H9 (cell line): ENCODE data around the gene DNAJB2. TPM values are rescaled to one million over a fixed set of nuclear protein-coding genes. Genes with fewer than 3 reads are reported as not detected.
A peak's percentile ranks its signal among the peaks of the same experiment; 100 is the strongest.

Experiments used
- DNase-seq: peaks from one replicate; pipeline ENCODE4 v3.0.0-alpha.2; 2017
- H2AFZ ChIP-seq: one replicate; pipeline ENCODE4 v1.6.1; 2013; ENCODE audit warnings: mild to moderate bottlenecking, low read length, control low read depth, moderate library complexity
- H2AK5ac ChIP-seq: 2 replicates; pipeline ENCODE4 v1.6.1; 2013; ENCODE audit warnings: low read length, control low read depth, mixed read lengths; ENCODE audit not compliant: insufficient read length
- H2BK120ac ChIP-seq: one replicate; pipeline ENCODE4 v1.6.1; 2013; ENCODE audit warnings: low read depth, mild to moderate bottlenecking, low read length, control low read depth, inconsistent platforms; ENCODE audit not compliant: poor library complexity, severe bottlenecking
- H2BK12ac ChIP-seq: 2 replicates; pipeline ENCODE4 v1.6.1; 2013; ENCODE audit warnings: low read length, control low read depth, mixed read lengths, low read depth; ENCODE audit not compliant: insufficient read length
- H2BK15ac ChIP-seq: 2 replicates; pipeline ENCODE4 v1.6.1; 2013; ENCODE audit warnings: low read depth, low read length, control low read depth
- H2BK20ac ChIP-seq: one replicate; pipeline ENCODE4 v1.6.1; 2013; ENCODE audit warnings: low read depth, mild to moderate bottlenecking, low read length, control low read depth, inconsistent platforms; ENCODE audit not compliant: poor library complexity, severe bottlenecking
- H2BK5ac ChIP-seq: 2 replicates; pipeline ENCODE4 v1.6.1; 2013; ENCODE audit warnings: low read length, control low read depth, mixed read lengths; ENCODE audit not compliant: insufficient read length
- H3K14ac ChIP-seq: 2 replicates; pipeline ENCODE4 v1.6.1; 2013; ENCODE audit warnings: low read length, control low read depth; ENCODE audit not compliant: insufficient read depth
- H3K18ac ChIP-seq: 2 replicates; pipeline ENCODE4 v1.6.1; 2013; ENCODE audit warnings: low read depth, mild to moderate bottlenecking, mixed read lengths, low read length, control low read depth; ENCODE audit not compliant: insufficient read length
- H3K23ac ChIP-seq: 2 replicates; pipeline ENCODE4 v1.6.1; 2013; ENCODE audit warnings: low read length, control low read depth, mixed read lengths, low read depth; ENCODE audit not compliant: insufficient read length
- H3K23me2 ChIP-seq: 2 replicates; pipeline ENCODE4 v1.6.1; 2013; ENCODE audit warnings: low read depth, mild to moderate bottlenecking, mixed read lengths, low read length, control low read depth; ENCODE audit not compliant: insufficient read length, poor library complexity, severe bottlenecking
- H3K27ac ChIP-seq: 2 replicates; pipeline ENCODE4 v1.5.1; 2013; ENCODE audit warnings: low read length, control low read depth, mixed read lengths, low read depth; ENCODE audit not compliant: insufficient read length
- H3K27me3 ChIP-seq: 2 replicates; pipeline ENCODE4 v1.6.1; 2013; ENCODE audit warnings: low read length, control low read depth, inconsistent platforms; ENCODE audit not compliant: insufficient read depth
- H3K4ac ChIP-seq: 2 replicates; pipeline ENCODE4 v1.6.1; 2013; ENCODE audit warnings: low read depth, mild to moderate bottlenecking, control low read depth, inconsistent platforms, low read length, moderate library complexity
- H3K4me1 ChIP-seq: 2 replicates; pipeline ENCODE4 v1.6.1; 2013; ENCODE audit warnings: low read length, control low read depth, inconsistent platforms; ENCODE audit not compliant: insufficient read depth
- H3K4me2 ChIP-seq: 2 replicates; pipeline ENCODE4 v1.6.1; 2013; ENCODE audit warnings: low read length, control low read depth, mixed read lengths; ENCODE audit not compliant: insufficient read length, insufficient read depth
- H3K56ac ChIP-seq: 2 replicates; pipeline ENCODE4 v1.6.1; 2013; ENCODE audit warnings: low read depth, mild to moderate bottlenecking, mixed read lengths, low read length, control low read depth; ENCODE audit not compliant: insufficient read length
- H3K79me1 ChIP-seq: 2 replicates; pipeline ENCODE4 v1.6.1; 2013; ENCODE audit warnings: low read depth, mild to moderate bottlenecking, moderate library complexity, low read length, control low read depth, inconsistent platforms; ENCODE audit not compliant: insufficient read depth, poor library complexity, severe bottlenecking
- H3K79me2 ChIP-seq: 2 replicates; pipeline ENCODE4 v1.6.1; 2013; ENCODE audit warnings: low read length, control low read depth, inconsistent platforms; ENCODE audit not compliant: insufficient read depth
- H3K9ac ChIP-seq: 2 replicates; pipeline ENCODE4 v1.6.1; 2013; ENCODE audit warnings: low read length, control low read depth, mixed read lengths; ENCODE audit not compliant: insufficient read length; ENCODE audit errors: extremely low read depth
- H3K9me3 ChIP-seq: one replicate; pipeline ENCODE4 v1.6.1; 2013; ENCODE audit warnings: low read depth, low read length, inconsistent platforms; ENCODE audit not compliant: control insufficient read depth
- H3T11ph ChIP-seq: one replicate; pipeline ENCODE4 v1.6.1; 2013; ENCODE audit warnings: mild to moderate bottlenecking, low read length, control low read depth, inconsistent platforms
- H4K20me1 ChIP-seq: one replicate; pipeline ENCODE4 v1.6.1; 2013; ENCODE audit not compliant: control insufficient read depth, insufficient read length, insufficient read depth
- H4K5ac ChIP-seq: 2 replicates; pipeline ENCODE4 v1.6.1; 2013; ENCODE audit warnings: low read depth, mild to moderate bottlenecking, mixed read lengths, low read length, control low read depth; ENCODE audit not compliant: insufficient read length
- H4K8ac ChIP-seq: replicated peaks from 2 replicates; pipeline ENCODE4 v1.6.1; 2013; ENCODE audit warnings: low read length, control low read depth, mixed read lengths, low read depth; ENCODE audit not compliant: insufficient read length
- H4K91ac ChIP-seq: 2 replicates; pipeline ENCODE4 v1.6.1; 2013; ENCODE audit warnings: low read depth, mild to moderate bottlenecking, moderate library complexity, mixed read lengths, low read length, control low read depth; ENCODE audit not compliant: insufficient read length
- H3K27ac Mint-ChIP-seq, 3 experiments: 2 replicates in 2 of 3; 3 replicates in 1 of 3; pipeline ENCODE4 v1.8.0; 2020 to 2021; ENCODE audit warnings: mixed read lengths in 3 of 3, mild to moderate bottlenecking in 1 of 3, moderate library complexity in 1 of 3
- H3K27me3 Mint-ChIP-seq: 2 replicates; pipeline ENCODE4 v1.8.0; 2021; ENCODE audit warnings: low read depth, mild to moderate bottlenecking, moderate library complexity, mixed read lengths
- H3K36me3 Mint-ChIP-seq, 3 experiments: 2 replicates in 2 of 3; 3 replicates in 1 of 3; pipeline ENCODE4 v1.8.0; 2020 to 2021; ENCODE audit warnings: low read depth in 3 of 3, mixed read lengths in 3 of 3; ENCODE audit not compliant: insufficient read depth in 1 of 3
- H3K4me1 Mint-ChIP-seq, 2 experiments: 2 replicates each; pipeline ENCODE4 v1.8.0; 2020; ENCODE audit warnings: mixed read lengths in 2 of 2
- H3K4me3 Mint-ChIP-seq, 2 experiments: 2 replicates in 1 of 2; 3 replicates in 1 of 2; pipeline ENCODE4 v1.8.0; 2020 to 2021; ENCODE audit warnings: mild to moderate bottlenecking in 2 of 2, mixed read lengths in 2 of 2, moderate library complexity in 1 of 2
- H3K9me3 Mint-ChIP-seq, 2 experiments: 2 replicates in 1 of 2; 3 replicates in 1 of 2; pipeline ENCODE4 v1.8.0; 2020; ENCODE audit warnings: mild to moderate bottlenecking in 2 of 2, mixed read lengths in 2 of 2, moderate library complexity in 1 of 2
- WGBS: extraction: QIAGEN DNeasy Blood & Tissue Kit; methylation state at CpG from one replicate; pipeline ENCODE4 v1.1.7; 2013; ENCODE audit warnings: missing lambda C conversion rate, low lambda C conversion rate, mixed read lengths; ENCODE audit not compliant: insufficient read length; ENCODE audit errors: extremely low coverage; 5-methylcytosine and 5-hydroxymethylcytosine counted together
- total RNA-seq: library from RNA; stranded (reverse); gene quantifications from 2 replicates; pipeline ENCODE4 v1.2.1, GENCODE V29; 2021
- TF ChIP-seq, protein P1 (sequence below): fragments of 200-600 bp; sonication (generic); conservative IDR thresholded peaks from 3 replicates; pipeline ENCODE4 v1.8.0; 2021; ENCODE audit warnings: antibody characterized with exemption, mild to moderate bottlenecking

Gene DNAJB2
- total RNA-seq, 1 experiment from 2014 or later: 34.1 TPM

DNA sequence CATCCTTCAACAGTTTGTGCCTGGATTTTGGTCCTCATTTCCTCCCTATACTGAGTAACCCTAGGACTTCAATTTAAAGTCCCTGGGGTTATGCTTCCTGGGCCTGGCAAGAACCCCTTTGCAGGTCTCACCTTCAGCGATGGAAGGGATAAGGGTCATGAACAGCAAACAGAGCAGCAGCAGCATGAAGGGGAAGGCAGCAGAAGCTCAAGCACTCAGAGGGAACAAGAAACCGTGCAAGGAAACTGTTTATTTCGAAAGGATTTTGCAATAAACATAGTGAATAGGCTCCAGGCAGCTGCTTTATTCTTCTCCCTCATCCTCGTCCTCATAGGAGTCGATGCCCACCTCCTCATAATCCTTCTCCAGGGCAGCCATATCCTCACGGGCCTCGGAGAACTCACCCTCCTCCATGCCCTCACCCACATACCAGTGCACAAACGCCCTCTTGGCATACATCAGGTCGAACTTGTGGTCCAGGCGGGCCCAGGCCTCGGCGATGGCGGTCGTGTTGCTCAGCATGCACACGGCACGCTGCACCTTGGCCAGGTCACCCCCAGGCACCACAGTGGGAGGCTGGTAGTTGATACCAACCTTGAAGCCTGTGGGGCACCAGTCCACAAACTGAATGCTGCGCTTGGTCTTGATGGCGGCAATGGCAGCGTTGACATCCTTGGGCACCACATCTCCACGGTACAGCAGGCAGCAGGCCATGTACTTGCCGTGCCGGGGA is 29.0 kb upstream of the DNAJB2 start:
- Histone ChIP-seq H3K14ac (no peak overlapping the region), H3K79me2 (no peaks in the 10 kb centered on the region), H3K18ac (no peak overlapping the region), H3K23ac (no peak overlapping the region), H2BK15ac (no peak overlapping the region), H3K9me3 (no peaks in the 10 kb centered on the region), H4K20me1 (no peaks in the 10 kb centered on the region), H2AK5ac (no peak overlapping the region), H4K91ac (no peak overlapping the region), H2BK5ac (no peak overlapping the region), H3K9ac (no peak overlapping the region), H3T11ph (no peak overlapping the region), H3K4me2 (no peak overlapping the region), H3K4ac (no peak overlapping the region), H3K79me1 (no peaks in the 10 kb centered on the region), H2AFZ (no peak overlapping the region), H3K27ac (no peak overlapping the region), H2BK20ac (no peak overlapping the region), H4K8ac (no peak overlapping the region), H4K5ac (no peak overlapping the region), H2BK120ac (no peak overlapping the region), H3K27me3 (peaks cover 8% of the 10 kb centered on the region), H2BK12ac (no peak overlapping the region), H3K23me2 (peaks cover 22% of the 10 kb centered on the region), H3K4me1 (peaks cover 5% of the 10 kb centered on the region), H3K56ac (no peak overlapping the region)
- Mint-ChIP-seq H3K9me3 (no peaks in the 10 kb centered on the region; a peak in 1 of 5 replicates), H3K27me3 (peaks cover 44% of the 10 kb centered on the region), H3K27ac (peak overlapping the region in 2 of 3 experiments; percentile 29 to 81; a peak in 2 of 7 replicates), H3K4me3 (no peak overlapping the region), H3K36me3 (peaks cover 9 to 24% (median 23%) of the 10 kb centered on the region in 3 experiments; a peak in 6 of 7 replicates), H3K4me1 (peaks cover 33 to 45% of the 10 kb centered on the region in 2 experiments)
- no peak for DNase-seq
- TF ChIP-seq, protein P1, sequence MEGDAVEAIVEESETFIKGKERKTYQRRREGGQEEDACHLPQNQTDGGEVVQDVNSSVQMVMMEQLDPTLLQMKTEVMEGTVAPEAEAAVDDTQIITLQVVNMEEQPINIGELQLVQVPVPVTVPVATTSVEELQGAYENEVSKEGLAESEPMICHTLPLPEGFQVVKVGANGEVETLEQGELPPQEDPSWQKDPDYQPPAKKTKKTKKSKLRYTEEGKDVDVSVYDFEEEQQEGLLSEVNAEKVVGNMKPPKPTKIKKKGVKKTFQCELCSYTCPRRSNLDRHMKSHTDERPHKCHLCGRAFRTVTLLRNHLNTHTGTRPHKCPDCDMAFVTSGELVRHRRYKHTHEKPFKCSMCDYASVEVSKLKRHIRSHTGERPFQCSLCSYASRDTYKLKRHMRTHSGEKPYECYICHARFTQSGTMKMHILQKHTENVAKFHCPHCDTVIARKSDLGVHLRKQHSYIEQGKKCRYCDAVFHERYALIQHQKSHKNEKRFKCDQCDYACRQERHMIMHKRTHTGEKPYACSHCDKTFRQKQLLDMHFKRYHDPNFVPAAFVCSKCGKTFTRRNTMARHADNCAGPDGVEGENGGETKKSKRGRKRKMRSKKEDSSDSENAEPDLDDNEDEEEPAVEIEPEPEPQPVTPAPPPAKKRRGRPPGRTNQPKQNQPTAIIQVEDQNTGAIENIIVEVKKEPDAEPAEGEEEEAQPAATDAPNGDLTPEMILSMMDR: no peak
- no CpG with 5 or more reads among the region's 22 CpGs for WGBS
